GM18505 (cell line): ENCODE data around the gene MLXIPL.
"Not testable (repeated sequence)": the region's sequence is repeated elsewhere in the genome, so short reads cannot be mapped to it uniquely, and the experiment has no call there.

ENCODE experiments used
- ATAC-seq: cut with Tn5 transposase; IDR thresholded peaks from one replicate; pipeline ENCODE4 v1.9.1; 2021; ENCODE audit not compliant: unreplicated experiment
- POLR2A ChIP-seq: IDR thresholded peaks from 4 replicates; pipeline ENCODE4 v1.6.1; 2011; ENCODE audit warnings: borderline replicate concordance; ENCODE audit not compliant: insufficient read depth, insufficient read length; ENCODE audit errors: extremely low read depth

MLXIPL gene

DNA sequence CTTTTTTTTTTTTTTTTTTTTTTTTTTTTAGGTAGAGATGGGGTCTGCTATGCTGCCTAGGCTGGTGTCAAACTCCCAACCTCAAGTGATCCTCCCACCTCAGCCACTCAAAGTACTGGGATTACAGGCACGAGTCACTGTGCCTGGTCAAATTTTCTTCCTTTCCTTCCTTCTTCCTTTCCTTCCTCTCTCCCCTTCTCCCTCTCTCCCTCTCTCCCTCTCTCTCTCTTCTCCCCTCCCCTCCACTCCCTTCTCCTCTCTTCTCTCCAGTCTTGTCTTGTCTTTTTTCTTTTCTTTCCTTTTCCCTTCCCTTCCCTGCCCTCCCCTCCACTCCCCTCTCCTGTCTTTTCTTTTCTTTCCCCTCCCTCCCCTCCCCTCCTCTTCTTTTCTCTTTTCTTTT is 7.2 kb upstream of the MLXIPL start:
- no peak for ATAC-seq
- TF ChIP-seq POLR2A: no peak

DNA sequence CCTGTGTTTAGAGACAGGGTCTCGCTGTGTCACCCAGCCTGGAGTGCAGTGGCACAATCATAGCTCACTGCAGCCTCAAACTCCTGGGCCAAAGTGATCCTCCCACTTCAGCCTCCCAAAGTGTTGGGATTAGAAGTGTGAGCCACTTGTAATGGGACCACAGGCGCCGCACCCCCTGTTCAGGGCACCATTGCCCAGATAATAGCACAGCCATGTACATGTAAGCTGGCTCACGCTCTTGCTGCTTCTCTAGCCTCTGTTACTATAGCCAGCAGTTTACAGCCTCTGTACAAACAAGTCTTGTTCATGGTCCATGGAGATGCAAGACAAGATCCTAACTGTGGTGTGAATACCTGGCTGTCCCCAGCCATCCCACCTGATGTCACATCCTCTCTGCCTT is 4.2 kb upstream of the MLXIPL start:
- ATAC-seq: no peak
- TF ChIP-seq POLR2A: no peak

DNA sequence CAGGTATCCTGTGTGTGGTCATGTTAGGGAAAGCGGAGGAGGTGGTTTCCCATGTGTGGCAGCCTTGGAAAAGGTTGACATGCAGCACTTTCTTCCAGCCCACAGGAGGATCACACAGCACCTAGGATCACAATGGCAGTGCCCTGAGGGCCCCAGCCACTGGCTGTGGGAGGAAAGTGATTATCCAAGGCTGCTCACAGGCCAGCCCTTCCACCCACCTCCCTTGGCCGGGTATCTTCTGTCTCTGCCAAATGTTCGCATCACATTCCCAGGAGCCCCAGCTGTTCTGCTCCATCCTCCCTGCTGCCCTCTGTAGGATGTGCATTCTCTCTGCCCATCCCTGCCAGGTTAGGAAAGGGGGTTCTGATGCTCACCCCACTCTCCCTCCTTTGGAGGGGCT is 2.5 kb upstream of the MLXIPL start:
- no peak for ATAC-seq
- TF ChIP-seq POLR2A: no peak

DNA sequence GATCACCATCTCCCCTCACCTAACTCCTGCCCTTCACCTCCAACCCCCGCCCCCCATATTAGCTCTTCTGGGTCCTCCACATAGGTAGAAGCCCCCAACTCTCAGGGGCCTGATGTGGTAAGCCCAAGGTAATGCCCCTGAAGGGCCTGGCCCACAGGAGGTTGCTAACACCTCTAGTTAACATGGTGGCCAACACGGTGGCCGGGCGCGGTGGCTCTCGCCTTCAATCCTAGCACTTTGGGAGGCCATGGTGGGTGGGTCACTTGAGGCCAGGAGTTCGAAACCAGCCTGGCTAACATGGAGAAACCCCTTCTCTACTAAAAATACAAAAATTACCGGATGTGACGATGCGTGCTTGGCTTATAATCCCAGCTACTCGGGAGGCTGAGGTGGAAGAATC is 954 bp upstream of the MLXIPL start:
- no peak for TF ChIP-seq POLR2A
- ATAC-seq: no peak

DNA sequence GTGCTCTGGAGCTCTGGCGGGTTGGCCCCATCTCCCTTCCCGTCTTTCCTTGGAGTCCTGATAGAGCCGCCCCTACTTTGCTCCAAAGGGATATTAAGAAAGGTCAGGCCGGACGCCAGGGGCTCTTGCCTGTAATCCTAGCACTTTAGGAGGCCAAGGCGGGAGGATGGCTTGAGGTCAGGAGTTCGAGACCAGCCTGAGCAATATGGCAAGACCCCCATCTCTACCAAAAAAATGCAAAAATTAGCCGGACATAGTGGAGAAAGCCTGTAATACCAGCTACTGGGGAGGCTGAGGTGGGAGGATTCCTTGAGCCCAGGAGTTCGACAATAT is 313 bp upstream of the MLXIPL start:
- no peak for ATAC-seq
- no peak for TF ChIP-seq POLR2A

DNA sequence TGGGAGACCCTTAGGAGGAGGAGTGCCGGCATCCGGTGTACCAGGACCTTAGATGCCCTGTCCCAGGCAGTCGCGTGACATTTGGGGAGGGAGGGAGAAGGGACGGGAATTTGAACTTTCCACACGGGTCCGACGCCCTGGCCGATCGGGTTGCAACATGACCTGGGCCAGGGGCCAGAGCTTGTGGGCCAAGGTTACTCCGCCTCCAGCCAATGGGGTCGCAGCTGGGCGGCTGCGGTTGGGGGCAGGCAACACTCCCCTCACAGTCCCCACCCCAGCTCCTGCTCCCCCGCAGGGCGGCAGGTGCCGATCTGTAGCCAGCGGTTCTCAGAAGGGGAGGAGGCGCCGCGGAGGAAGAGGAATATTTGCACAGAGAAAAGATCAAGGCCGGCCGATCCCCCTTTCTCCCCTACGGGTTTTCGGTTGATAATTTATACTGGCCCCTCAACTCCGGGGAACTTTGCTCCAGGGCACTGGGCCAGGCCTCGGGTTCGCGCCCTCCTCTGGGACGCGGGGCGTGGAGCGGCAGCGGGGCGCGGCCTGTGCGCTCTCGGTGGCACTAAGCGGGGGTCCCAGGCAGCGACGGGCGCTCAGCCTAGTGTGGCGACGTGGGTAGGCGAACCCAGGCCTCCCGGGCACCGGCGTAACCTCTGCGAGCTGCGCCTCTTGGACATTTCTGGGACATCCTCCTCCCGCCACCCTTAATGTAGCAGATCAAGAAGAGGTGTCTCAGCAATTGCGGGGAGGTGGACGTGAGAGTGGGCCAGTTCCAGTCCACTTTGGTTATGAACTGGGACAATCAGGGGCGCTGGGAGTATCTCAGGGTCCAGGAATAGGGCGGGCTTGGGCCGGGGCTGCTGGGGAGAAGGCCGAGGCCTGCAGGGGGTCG is 1.2 kb downstream of the MLXIPL start:
- TF ChIP-seq POLR2A: no peak
- no peak for ATAC-seq

DNA sequence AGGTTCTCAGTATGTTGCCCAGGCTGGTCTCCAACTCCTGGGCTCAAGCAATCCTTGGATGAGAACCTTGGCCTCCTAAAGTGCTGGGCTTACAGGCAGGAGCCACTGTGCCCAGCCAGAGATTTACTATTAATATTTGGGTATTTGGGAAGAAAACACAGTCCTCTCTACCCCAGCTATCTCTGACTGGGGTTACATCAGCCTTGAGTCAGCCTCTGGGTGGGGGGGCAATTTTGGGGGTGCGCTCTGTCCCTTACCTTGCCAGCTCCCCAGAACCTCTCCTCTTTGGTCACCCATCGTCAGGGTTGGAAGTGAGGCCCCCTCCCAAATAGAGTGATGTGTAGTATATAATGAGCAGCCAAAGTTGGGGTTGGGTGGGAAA is 1.8 kb downstream of the MLXIPL start:
- no peak for ATAC-seq
- no peak for TF ChIP-seq POLR2A

DNA sequence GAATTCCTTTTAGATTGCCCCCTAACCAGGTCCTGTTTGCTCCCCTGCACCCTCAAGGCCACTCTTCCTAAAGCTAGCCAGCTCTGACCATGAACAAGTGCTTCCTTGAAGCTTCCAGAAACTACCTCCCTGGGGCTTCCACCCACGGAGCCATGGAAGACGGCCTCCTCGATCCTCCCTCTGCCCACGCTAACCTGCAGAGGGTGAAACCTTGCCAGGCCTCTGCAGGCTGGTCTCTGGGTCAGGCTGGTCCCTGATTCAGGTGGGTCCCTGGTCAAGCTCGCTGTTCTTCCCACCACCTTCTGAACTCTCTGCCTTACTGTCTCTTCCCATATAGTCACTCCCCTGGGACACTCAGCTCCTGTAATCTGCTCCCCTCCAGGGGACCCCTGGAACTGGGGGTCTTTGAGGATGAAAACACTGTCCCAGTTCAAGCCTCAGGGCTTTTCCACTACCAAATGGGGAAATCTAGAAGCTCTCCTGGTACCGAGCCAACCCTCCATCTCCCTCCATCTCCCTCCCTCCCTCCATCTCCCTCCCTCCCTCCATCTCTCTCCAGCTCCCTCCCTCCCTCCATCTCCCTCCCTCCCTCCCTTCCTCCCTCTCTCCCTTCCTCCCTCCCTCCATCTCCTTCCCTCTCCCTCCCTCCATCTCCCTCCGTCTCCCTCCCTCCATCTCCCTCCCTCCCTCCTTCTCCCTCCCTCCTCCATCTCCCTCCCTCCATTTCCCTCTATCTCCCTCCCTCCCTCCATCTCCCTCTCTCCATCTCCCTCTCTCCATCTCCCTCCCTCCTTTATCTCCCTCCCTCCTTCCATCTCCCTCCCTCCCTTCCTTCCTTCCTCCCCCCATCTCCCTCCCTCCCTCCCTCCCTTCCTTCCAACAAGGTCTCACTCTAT is 2.9 kb downstream of the MLXIPL start:
- ATAC-seq: no peak
- TF ChIP-seq POLR2A: no peak

DNA sequence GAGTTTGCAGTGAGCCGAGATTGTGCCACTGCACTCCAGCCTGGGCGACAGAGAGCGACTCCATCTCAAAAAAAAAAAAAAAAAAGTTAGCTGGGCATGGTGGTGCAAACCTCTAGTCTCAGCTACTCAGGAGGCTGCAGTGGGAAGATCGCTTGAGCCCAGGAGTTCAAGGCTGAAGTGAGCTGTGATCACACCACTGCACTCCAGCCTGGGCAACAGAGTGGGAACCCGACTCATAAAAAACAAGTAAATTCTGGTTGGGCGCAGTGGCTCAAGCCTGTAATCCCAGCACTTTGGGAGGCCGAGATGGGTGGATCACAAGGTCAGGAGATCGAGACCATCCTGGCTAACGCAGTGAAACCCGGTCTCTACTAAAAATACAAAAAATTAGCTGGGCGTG is 4.9 kb downstream of the MLXIPL start:
- not testable (repeated sequence) for ATAC-seq

DNA sequence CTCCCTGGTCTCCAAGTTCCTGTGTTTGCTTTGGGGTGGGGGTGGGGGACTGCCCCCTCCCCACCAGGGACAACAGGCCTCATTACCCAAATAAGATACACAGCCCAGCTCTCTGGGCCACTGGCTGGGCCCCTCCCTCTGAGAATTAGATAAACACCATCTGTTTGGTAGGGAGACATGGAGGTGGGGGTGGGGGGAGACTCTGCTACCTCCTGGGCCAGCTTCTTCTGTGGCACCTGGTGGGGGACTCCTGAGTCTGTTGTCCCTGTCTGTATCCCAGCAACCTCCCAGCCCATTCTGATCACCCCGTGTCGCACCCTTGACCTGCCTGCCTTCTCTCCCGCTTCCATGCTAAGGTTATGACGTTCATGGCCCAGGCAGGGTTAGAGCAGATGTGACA is 5.8 kb downstream of the MLXIPL start:
- no peak for ATAC-seq
- no peak for TF ChIP-seq POLR2A

DNA sequence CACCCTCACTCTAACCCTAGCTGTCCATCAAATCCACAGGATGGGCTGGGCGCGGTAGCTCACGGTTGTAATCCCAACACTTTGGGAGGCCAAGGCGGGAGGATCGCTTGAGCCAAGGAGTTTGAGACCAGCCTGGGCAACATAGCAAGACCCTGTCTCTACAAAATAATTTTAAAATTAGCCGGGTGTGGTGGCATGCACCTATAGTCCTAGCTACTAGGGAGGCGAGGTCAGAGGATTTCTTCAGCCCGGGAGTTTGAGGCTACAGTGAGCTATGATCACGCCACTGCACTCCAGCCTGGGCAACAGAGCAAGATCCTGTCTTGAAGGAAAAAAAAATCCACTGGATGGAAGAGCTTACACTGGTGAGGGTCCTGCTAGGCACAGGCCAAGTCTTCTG is 6.8 kb downstream of the MLXIPL start:
- ATAC-seq: not testable (repeated sequence)

DNA sequence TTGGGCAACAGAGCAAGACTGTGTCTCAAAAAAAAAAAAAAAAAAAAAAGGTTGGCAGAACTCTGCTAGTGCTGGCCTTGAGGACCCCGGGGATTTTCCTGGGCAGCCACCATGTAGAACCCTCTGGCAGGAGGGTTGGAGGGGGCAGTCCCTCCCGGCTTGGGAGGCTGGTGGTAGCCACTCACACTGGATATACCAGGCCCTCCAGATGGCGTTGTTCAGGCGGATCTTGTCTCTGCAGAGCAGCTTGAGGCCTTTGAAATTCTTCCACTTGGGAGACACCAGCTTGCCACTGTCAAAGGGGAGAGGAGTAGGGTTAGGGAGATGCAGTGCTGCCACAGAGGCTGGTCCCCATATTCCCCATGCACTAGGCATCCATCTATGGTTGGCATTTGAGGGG is 8.4 kb downstream of the MLXIPL start:
- TF ChIP-seq POLR2A: no peak
- no peak for ATAC-seq

DNA sequence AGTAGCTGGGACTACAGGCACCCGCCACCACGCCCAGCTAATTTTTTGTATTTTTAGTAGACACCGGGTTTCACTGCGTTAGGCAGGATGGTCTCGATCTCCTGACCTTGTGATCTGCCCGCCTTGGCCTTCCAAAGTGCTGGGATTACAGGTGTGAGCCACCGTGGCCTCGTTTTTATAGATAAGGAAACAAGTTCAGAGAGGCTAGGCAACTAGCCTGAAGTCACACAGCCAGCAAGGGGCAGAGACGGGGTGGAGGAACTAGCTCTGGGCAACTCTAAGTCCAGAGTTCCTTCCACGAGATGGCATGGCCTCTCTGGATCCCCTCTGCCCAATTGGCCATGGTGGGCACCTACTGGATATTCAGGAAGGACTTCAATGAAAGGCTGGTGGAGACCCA is 9.4 kb downstream of the MLXIPL start:
- ATAC-seq: not testable (repeated sequence)

DNA sequence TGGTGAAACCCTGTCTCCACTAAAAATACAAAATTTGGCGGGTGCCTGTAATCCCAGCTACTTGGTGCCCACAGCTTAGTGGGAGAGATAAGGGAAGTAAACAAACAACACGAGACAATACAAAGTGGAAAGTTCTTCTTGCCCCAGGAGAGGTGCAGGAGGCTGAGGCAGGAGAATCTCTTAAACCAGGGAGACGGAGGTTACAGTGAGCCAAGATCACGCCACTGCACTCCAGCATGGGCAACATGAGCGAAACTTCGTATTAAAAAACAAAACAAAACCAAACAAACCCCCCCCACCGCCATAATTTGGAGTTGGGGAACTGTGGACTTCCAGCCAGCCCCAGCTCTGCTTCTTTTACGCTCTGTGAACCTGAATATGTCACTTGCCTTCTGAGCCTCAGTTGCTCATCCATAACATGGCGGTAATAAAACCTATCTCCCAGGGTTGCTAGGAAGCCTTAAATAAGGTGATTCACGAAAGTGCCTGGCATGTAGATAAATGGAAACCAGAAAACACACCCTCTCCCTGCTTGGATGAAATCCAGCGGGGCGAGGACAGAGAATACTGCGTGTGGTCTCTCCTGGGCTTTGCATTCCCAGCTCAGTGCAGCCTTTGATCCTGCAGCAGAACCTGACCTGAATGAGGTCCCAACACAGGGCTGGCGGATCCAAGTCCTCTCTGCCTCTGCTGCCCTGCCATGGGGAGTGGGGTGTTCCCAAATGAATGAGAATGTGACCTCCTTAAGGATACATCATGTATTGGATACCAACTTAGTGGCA is 10.2 kb downstream of the MLXIPL start:
- no peak for TF ChIP-seq POLR2A
- ATAC-seq: no peak
